Measurements from ENCODE around the gene SLC4A11. TPM values are rescaled to one million over a fixed set of nuclear protein-coding genes. Genes with fewer than 3 reads are reported as not detected.

Gene SLC4A11
- polyA plus RNA-seq, 2 donors = 11.5 to 19.8 TPM

- 50 to 61% methylated on average over 2 of the region's 2 CpGs for WGBS, 2 donors
- Histone ChIP-seq H3K27ac (ENCODE audit: low read depth in 2 of 2, low read length in 1 of 2) (no peak overlapping the region), H3K4me3 (ENCODE audit: low read depth in 1 of 2, low read length in 2 of 2) (no peak overlapping the region), H3K9me3 (ENCODE audit: control insufficient read depth in 2 of 2, insufficient read depth in 1 of 2, low read depth in 1 of 2, low read length in 1 of 2) (no peaks in the 10 kb centered on the region), H3K27me3 (ENCODE audit: control insufficient read depth in 1 of 2, insufficient read depth in 2 of 2, low read length in 2 of 2) (no peaks in the 10 kb centered on the region), H3K36me3 (ENCODE audit: control insufficient read depth in 2 of 2, insufficient read depth in 2 of 2, low read length in 1 of 2) (peaks cover 15 to 36% of the 10 kb centered on the region in 2 donors), H3K4me1 (ENCODE audit: control insufficient read depth in 2 of 2, insufficient read depth in 2 of 2, low read length in 1 of 2) (peaks cover 6 to 9% of the 10 kb centered on the region in 2 donors)
These were observed 39.8 kb downstream of the SLC4A11 start for GRCh38 chr20:3199206-3199605.

- H3K27me3 ChIP-seq (ENCODE audit: control insufficient read depth in 1 of 2, insufficient read depth in 2 of 2, low read length in 2 of 2) = no peaks in the 10 kb centered on the region
- WGBS, 2 donors = 86 to 88% methylated on average over 7 of the region's 7 CpGs
- H3K36me3 ChIP-seq (ENCODE audit: control insufficient read depth in 2 of 2, insufficient read depth in 2 of 2, low read length in 1 of 2) = peaks cover 28 to 60% of the 10 kb centered on the region in 2 donors
- no peaks in the 10 kb centered on the region for H3K9me3 ChIP-seq (ENCODE audit: control insufficient read depth in 2 of 2, insufficient read depth in 1 of 2, low read depth in 1 of 2, low read length in 1 of 2)
- no peaks in the 10 kb centered on the region for H3K4me1 ChIP-seq (ENCODE audit: control insufficient read depth in 2 of 2, insufficient read depth in 2 of 2, low read length in 1 of 2)
- H3K4me3 ChIP-seq (ENCODE audit: low read depth in 1 of 2, low read length in 2 of 2) = no peak overlapping the region
- no peak overlapping the region for H3K27ac ChIP-seq (ENCODE audit: low read depth in 2 of 2, low read length in 1 of 2)
These were observed 43.3 kb downstream of the SLC4A11 start for GRCh38 chr20:3195590-3196237.

GRCh38 chr20:3194617-3195280 is 44.2 kb downstream of the SLC4A11 start:
- Histone ChIP-seq H3K4me1 (ENCODE audit: control insufficient read depth in 2 of 2, insufficient read depth in 2 of 2, low read length in 1 of 2) (no peaks in the 10 kb centered on the region), H3K36me3 (ENCODE audit: control insufficient read depth in 2 of 2, insufficient read depth in 2 of 2, low read length in 1 of 2) (peaks cover 30 to 56% of the 10 kb centered on the region in 2 donors), H3K9me3 (ENCODE audit: control insufficient read depth in 2 of 2, insufficient read depth in 1 of 2, low read depth in 1 of 2, low read length in 1 of 2) (no peaks in the 10 kb centered on the region), H3K4me3 (ENCODE audit: low read depth in 1 of 2, low read length in 2 of 2) (no peak overlapping the region), H3K27ac (ENCODE audit: low read depth in 2 of 2, low read length in 1 of 2) (no peak overlapping the region), H3K27me3 (ENCODE audit: control insufficient read depth in 1 of 2, insufficient read depth in 2 of 2, low read length in 2 of 2) (no peaks in the 10 kb centered on the region)
- WGBS, 2 donors = 93 to 94% methylated on average over 9 to 10 of the region's 10 CpGs

GRCh38 chr20:3193806-3194616 is 45.0 kb downstream of the SLC4A11 start:
- no peaks in the 10 kb centered on the region for H3K27me3 ChIP-seq (ENCODE audit: control insufficient read depth in 1 of 2, insufficient read depth in 2 of 2, low read length in 2 of 2)
- H3K36me3 ChIP-seq (ENCODE audit: control insufficient read depth in 2 of 2, insufficient read depth in 2 of 2, low read length in 1 of 2) = peaks cover 26 to 49% of the 10 kb centered on the region in 2 donors
- H3K27ac ChIP-seq (ENCODE audit: low read depth in 2 of 2, low read length in 1 of 2) = no peak overlapping the region
- no peaks in the 10 kb centered on the region for H3K9me3 ChIP-seq (ENCODE audit: control insufficient read depth in 2 of 2, insufficient read depth in 1 of 2, low read depth in 1 of 2, low read length in 1 of 2)
- no peak overlapping the region for H3K4me3 ChIP-seq (ENCODE audit: low read depth in 1 of 2, low read length in 2 of 2)
- H3K4me1 ChIP-seq (ENCODE audit: control insufficient read depth in 2 of 2, insufficient read depth in 2 of 2, low read length in 1 of 2) = no peaks in the 10 kb centered on the region
- 92 to 96% methylated on average over 14 of the region's 14 CpGs for whole genome bisulfite sequencing, 2 donors

GRCh38 chr20:3192226-3193015 is 46.6 kb downstream of the SLC4A11 start:
- H3K27me3 ChIP-seq (ENCODE audit: control insufficient read depth in 1 of 2, insufficient read depth in 2 of 2, low read length in 2 of 2) = no peaks in the 10 kb centered on the region
- no peak overlapping the region for H3K27ac ChIP-seq (ENCODE audit: low read depth in 2 of 2, low read length in 1 of 2)
- WGBS, 2 donors = 93 to 96% methylated on average over 18 of the region's 18 CpGs
- peaks cover 26 to 49% of the 10 kb centered on the region in 2 donors for H3K36me3 ChIP-seq (ENCODE audit: control insufficient read depth in 2 of 2, insufficient read depth in 2 of 2, low read length in 1 of 2)
- no peaks in the 10 kb centered on the region for H3K4me1 ChIP-seq (ENCODE audit: control insufficient read depth in 2 of 2, insufficient read depth in 2 of 2, low read length in 1 of 2)
- H3K9me3 ChIP-seq (ENCODE audit: control insufficient read depth in 2 of 2, insufficient read depth in 1 of 2, low read depth in 1 of 2, low read length in 1 of 2) = no peaks in the 10 kb centered on the region
- H3K4me3 ChIP-seq (ENCODE audit: low read depth in 1 of 2, low read length in 2 of 2) = no peak overlapping the region

GRCh38 chr20:3190681-3191111 is 48.3 kb downstream of the SLC4A11 start:
- Histone ChIP-seq H3K27me3 (ENCODE audit: control insufficient read depth in 1 of 2, insufficient read depth in 2 of 2, low read length in 2 of 2) (no peaks in the 10 kb centered on the region), H3K27ac (ENCODE audit: low read depth in 2 of 2, low read length in 1 of 2) (no peak overlapping the region), H3K4me1 (ENCODE audit: control insufficient read depth in 2 of 2, insufficient read depth in 2 of 2, low read length in 1 of 2) (no peaks in the 10 kb centered on the region), H3K4me3 (ENCODE audit: low read depth in 1 of 2, low read length in 2 of 2) (no peak overlapping the region), H3K9me3 (ENCODE audit: control insufficient read depth in 2 of 2, insufficient read depth in 1 of 2, low read depth in 1 of 2, low read length in 1 of 2) (no peaks in the 10 kb centered on the region), H3K36me3 (ENCODE audit: control insufficient read depth in 2 of 2, insufficient read depth in 2 of 2, low read length in 1 of 2) (peaks cover 26 to 44% of the 10 kb centered on the region in 2 donors)
- WGBS, 2 donors = 90 to 93% methylated on average over 14 of the region's 14 CpGs

GRCh38 chr20:3189561-3190131 is 49.3 kb downstream of the SLC4A11 start:
- no peaks in the 10 kb centered on the region for H3K9me3 ChIP-seq (ENCODE audit: control insufficient read depth in 2 of 2, insufficient read depth in 1 of 2, low read depth in 1 of 2, low read length in 1 of 2)
- H3K27me3 ChIP-seq (ENCODE audit: control insufficient read depth in 1 of 2, insufficient read depth in 2 of 2, low read length in 2 of 2) = no peaks in the 10 kb centered on the region
- no peaks in the 10 kb centered on the region for H3K4me1 ChIP-seq (ENCODE audit: control insufficient read depth in 2 of 2, insufficient read depth in 2 of 2, low read length in 1 of 2)
- no peak overlapping the region for H3K4me3 ChIP-seq (ENCODE audit: low read depth in 1 of 2, low read length in 2 of 2)
- no peak overlapping the region for H3K27ac ChIP-seq (ENCODE audit: low read depth in 2 of 2, low read length in 1 of 2)
- 83 to 84% methylated on average over 4 of the region's 4 CpGs for WGBS, 2 donors
- peaks cover 23 to 34% of the 10 kb centered on the region in 2 donors for H3K36me3 ChIP-seq (ENCODE audit: control insufficient read depth in 2 of 2, insufficient read depth in 2 of 2, low read length in 1 of 2)

- H3K27ac ChIP-seq (ENCODE audit: low read depth in 2 of 2, low read length in 1 of 2) = no peak overlapping the region
- no peak overlapping the region for H3K4me3 ChIP-seq (ENCODE audit: low read depth in 1 of 2, low read length in 2 of 2)
- H3K9me3 ChIP-seq (ENCODE audit: control insufficient read depth in 2 of 2, insufficient read depth in 1 of 2, low read depth in 1 of 2, low read length in 1 of 2) = no peaks in the 10 kb centered on the region
- peaks cover 23 to 28% of the 10 kb centered on the region in 2 donors for H3K36me3 ChIP-seq (ENCODE audit: control insufficient read depth in 2 of 2, insufficient read depth in 2 of 2, low read length in 1 of 2)
- peaks cover 0 to 3% of the 10 kb centered on the region in 2 donors for H3K4me1 ChIP-seq (ENCODE audit: control insufficient read depth in 2 of 2, insufficient read depth in 2 of 2, low read length in 1 of 2)
- 83 to 89% methylated on average over 3 of the region's 3 CpGs for WGBS, 2 donors
- H3K27me3 ChIP-seq (ENCODE audit: control insufficient read depth in 1 of 2, insufficient read depth in 2 of 2, low read length in 2 of 2) = no peaks in the 10 kb centered on the region
These were observed 50.1 kb downstream of the SLC4A11 start for GRCh38 chr20:3188823-3189413.
